GM12873 (cell line): ENCODE results near the gene HCLS1.

Experiments
- CTCF ChIP-seq: IDR thresholded peaks from 2 replicates; pipeline ENCODE4 v1.5.1; 2012; ENCODE audit warnings: low read depth, mild to moderate bottlenecking, moderate library complexity, low read length, control low read depth; ENCODE audit not compliant: insufficient read depth; ENCODE audit errors: missing control alignments

Gene HCLS1, protein sequence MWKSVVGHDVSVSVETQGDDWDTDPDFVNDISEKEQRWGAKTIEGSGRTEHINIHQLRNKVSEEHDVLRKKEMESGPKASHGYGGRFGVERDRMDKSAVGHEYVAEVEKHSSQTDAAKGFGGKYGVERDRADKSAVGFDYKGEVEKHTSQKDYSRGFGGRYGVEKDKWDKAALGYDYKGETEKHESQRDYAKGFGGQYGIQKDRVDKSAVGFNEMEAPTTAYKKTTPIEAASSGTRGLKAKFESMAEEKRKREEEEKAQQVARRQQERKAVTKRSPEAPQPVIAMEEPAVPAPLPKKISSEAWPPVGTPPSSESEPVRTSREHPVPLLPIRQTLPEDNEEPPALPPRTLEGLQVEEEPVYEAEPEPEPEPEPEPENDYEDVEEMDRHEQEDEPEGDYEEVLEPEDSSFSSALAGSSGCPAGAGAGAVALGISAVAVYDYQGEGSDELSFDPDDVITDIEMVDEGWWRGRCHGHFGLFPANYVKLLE

DNA sequence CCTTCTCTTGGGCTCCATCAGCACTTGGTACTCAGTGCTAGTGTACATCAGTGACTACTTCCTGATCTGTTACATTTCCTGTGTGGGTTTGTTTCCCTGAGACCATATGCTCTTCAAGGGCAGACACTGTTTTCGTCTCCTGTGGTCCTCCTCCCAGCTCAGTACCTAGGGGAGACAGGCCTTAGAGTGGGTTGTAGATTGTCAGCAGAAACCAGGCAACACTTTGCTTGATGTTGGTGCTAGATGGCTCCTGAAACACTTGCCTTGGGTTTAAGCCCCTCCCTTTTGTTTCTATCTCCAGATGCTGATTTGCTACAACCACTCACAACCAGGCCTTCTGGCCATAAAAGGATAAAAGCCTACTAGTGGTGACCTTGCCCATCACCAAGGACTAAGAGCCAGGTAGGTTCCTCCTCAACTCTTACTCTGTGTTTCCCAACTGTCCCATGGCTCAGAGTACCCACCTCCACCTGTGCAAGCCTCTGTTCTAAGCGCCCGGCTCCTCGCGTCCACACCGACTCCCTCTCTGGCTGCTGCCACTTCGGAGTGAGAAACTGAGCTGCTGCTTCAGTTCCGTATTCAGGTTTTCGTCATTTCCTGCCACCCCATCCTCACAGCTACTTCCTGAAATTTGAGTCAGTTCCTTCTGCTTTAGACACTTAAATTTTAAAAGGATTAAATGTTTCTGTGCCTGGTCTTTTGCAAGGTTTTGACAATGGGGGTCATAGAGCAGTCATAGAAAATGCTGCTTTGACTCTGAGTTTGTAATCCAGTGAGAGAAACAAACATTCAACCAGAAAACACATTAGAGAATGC lies at the start of gene HCLS1:
Gene HCLS1, minus strand, starts transcription at position 548 of the 816 bp plus-strand sequence. CDS start 2,556 bp downstream, outside the sequence.
- TF ChIP-seq CTCF: peak; percentile 29

DNA sequence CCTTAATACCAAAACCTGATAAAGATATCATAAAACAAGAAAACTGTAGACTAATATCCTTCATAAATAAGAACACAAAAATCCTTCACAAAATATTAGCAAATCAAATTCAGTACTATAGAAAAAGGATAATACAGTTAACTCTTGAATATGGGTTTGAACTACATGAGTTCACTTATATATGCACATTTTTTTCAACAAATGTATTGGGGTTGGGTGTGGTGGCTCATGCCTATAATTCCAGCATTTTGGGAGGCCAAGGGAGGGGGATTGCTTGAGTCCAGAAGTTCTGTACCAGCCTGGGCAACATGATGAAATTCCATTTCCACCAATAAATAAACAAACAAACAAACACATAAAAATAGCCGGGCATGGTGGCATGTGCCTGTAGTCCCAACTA lies 49.6 kb upstream of the HCLS1 start:
- TF ChIP-seq CTCF: no peak

DNA sequence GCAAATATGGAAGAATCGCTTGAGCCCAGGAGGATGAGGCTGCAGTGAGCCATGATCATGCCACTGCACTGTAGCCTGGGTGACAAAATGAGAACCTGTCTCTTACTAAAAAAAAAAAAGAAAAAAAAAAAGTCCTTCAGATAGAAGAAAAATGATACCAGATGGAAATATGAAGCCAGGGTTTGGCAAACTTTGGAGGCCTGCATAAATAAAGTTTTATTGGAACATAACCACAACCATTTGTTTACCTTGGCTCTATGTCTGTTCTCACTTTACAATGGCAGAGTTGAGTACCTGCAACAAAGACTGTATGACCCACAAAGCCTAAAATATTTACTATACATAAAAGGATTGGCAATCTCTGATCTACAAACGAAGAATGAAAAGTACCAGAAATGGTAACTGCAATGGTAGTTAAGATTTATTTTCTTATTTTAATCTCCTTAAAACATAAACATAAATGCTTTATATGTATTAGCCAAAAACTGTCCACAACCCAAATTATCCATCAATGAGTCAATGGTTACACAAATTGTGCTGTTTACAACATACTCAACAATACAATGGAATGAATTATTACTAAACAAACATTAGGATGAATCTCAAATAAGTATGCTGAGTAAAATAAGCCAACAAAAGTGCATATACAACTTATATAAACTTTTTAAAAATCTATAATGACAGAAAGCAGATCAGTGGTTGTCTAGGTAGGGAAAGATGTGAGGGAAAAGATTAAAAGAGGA lies 47.0 kb upstream of the HCLS1 start:
- TF ChIP-seq CTCF: no peak

DNA sequence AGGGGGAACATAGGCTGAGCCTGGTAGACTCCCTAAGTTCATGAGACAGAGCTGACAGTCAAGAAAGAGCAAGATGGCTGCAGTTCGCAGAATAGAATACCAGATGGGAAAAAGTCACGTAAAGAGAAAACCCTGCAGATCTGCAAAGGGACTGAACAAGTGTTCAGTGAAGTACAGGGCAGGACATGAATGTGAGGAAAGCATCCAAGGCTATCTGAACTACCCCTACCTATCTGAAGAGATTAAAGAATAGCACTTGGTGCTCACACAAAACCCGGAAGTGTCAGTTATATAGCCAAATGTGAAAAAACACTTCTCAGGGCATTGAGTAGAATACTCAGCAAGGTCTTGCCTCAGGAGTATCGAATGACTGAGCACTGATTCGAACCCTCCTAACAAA lies 44.8 kb upstream of the HCLS1 start:
- no peak for TF ChIP-seq CTCF

GRCh38 chr3:121703973-121704372 lies 43.3 kb upstream of the HCLS1 start:
- no peak for TF ChIP-seq CTCF

DNA sequence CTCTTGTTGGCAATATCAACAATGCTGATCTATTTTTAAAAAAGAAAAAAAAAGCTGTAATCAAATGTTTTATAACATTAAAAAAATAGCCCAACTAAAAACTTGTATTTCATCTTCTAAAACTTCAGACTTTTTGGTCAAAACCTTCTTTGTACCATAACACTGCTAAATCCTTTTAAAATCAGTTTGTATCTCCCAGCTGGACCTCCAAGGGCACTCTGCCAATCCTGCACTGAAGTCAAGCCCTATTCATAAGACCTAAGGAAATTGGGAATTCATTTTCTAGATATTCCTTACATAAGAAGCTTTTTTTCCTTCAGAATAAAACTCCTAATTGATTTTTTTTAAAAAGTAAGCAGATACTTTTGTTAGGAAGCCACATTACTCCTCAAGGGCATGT lies 38.2 kb upstream of the HCLS1 start:
- no peak for TF ChIP-seq CTCF
